K562 (cell line): Measurements from ENCODE around the gene OPCML. TPM values are rescaled to one million over a fixed set of nuclear protein-coding genes. Genes with fewer than 3 reads are reported as not detected.

Source experiments
- ATAC-seq: fragments of 200-7000 bp; cut with Tn5 transposase; 3 replicates; pipeline ENCODE4 v1.9.1; 2020; ENCODE audit warnings: moderate library complexity
- BruUV-seq: library from RNA; stranded (reverse); fragments of 400-500 nt; replicated peaks from 2 replicates; lab custom pipeline; 2021; lab: Mats Ljungman, UMichigan
- CTCF ChIA-PET: fragments of 300-600 bp; formaldehyde crosslinking; extraction: SDS; loops from one replicate; lab custom pipeline; 2021; ENCODE audit warnings: low intra/inter-chr PET ratio; lab: Yijun Ruan, JAX
- POLR2A ChIA-PET: fragments of 300-600, 350-650 bp; sonication (Branson Sonifier 250); formaldehyde crosslinking; extraction: SDS; loops from one replicate; lab custom pipeline; 2021; ENCODE audit warnings: antibody characterized with exemption, inconsistent platforms; lab: Yijun Ruan, JAX
- DNase-seq, 4 experiments: peaks; one replicate each; pipeline versions ENCODE4 v3.0.0 to v3.0.0-alpha.2; 2011 to 2018; ENCODE audit warnings: low spot score in 3 of 4, mixed read lengths in 3 of 4; ENCODE audit errors: extremely low read depth in 1 of 4
- FAIRE-seq: peaks from 2 replicates; lab custom pipeline; 2011; peaks lifted over from hg19 to GRCh38; lab: Jason Lieb, UNC
- H2AFZ ChIP-seq: 2 replicates; pipeline ENCODE4 v1.6.0; 2011; ENCODE audit warnings: low read depth, low read length, control low read depth, inconsistent platforms
- H3K27ac ChIP-seq: fragments of 200-600 bp; 3 replicates; pipeline ENCODE4 v1.8.0; 2011; ENCODE audit warnings: low read depth, mild to moderate bottlenecking, control low read depth, inconsistent platforms, low read length, moderate library complexity, mixed read lengths; ENCODE audit errors: extremely low read depth
- H3K27me3 ChIP-seq, 2 experiments: fragments of 300-600 bp in 1 of 2; 2 replicates in 1 of 2; 3 replicates in 1 of 2; pipeline versions ENCODE4 v1.6.0 to v1.8.0; 2011; ENCODE audit warnings: inconsistent platforms in 2 of 2, low read length in 2 of 2, mild to moderate bottlenecking in 1 of 2, mixed read lengths in 1 of 2, moderate library complexity in 1 of 2; ENCODE audit not compliant: control insufficient read depth in 2 of 2, insufficient read depth in 2 of 2
- H3K36me3 ChIP-seq: fragments of 300-600 bp; 3 replicates; pipeline ENCODE4 v1.8.0; 2011; ENCODE audit warnings: mild to moderate bottlenecking, low read length, inconsistent platforms; ENCODE audit not compliant: control insufficient read depth, insufficient read depth
- H3K4me1 ChIP-seq, 2 experiments: fragments of 200-600 bp in 1 of 2; replicated peaks in 1 of 2; 2 replicates in 1 of 2; 3 replicates in 1 of 2; pipeline versions ENCODE4 v1.5.1 to v1.8.0; 2011; ENCODE audit warnings: inconsistent platforms in 2 of 2, low read length in 2 of 2, mild to moderate bottlenecking in 1 of 2, mixed read lengths in 1 of 2, moderate library complexity in 1 of 2; ENCODE audit not compliant: control insufficient read depth in 2 of 2, insufficient read depth in 2 of 2
- H3K4me2 ChIP-seq: 2 replicates; pipeline ENCODE4 v1.6.1; 2011; ENCODE audit warnings: low read length, control low read depth, inconsistent platforms, mixed read lengths; ENCODE audit not compliant: insufficient read depth
- H3K4me3 ChIP-seq: fragments of 200-600 bp; sonication (generic), shearing (Covaris generic); 2 replicates; pipeline ENCODE4 v1.5.1; 2016; ENCODE audit warnings: control low read depth, inconsistent platforms
- H3K79me2 ChIP-seq: fragments of 200-600 bp; 3 replicates; pipeline ENCODE4 v1.8.0; 2011; ENCODE audit warnings: low read length, inconsistent platforms; ENCODE audit not compliant: control insufficient read depth, insufficient read depth
- H3K9ac ChIP-seq, 2 experiments: 2 replicates each; pipeline versions ENCODE4 v1.6.0 to v1.6.1; 2011; ENCODE audit warnings: low read depth in 2 of 2, low read length in 2 of 2, control low read depth in 1 of 2, inconsistent platforms in 1 of 2, mild to moderate bottlenecking in 1 of 2, mixed read lengths in 1 of 2; ENCODE audit not compliant: insufficient read depth in 1 of 2
- H3K9me1 ChIP-seq: one replicate; pipeline ENCODE4 v1.6.0; 2011; ENCODE audit warnings: inconsistent platforms, mild to moderate bottlenecking, low read length, moderate library complexity; ENCODE audit not compliant: control insufficient read depth, insufficient read depth
- H3K9me3 ChIP-seq: replicated peaks from 2 replicates; pipeline ENCODE4 v1.5.1; 2011; ENCODE audit warnings: low read depth, low read length, inconsistent platforms; ENCODE audit not compliant: control insufficient read depth, insufficient read depth
- H4K20me1 ChIP-seq: replicated peaks from 2 replicates; pipeline ENCODE4 v1.6.1; 2011; ENCODE audit warnings: low read length, inconsistent platforms, mixed read lengths; ENCODE audit not compliant: control insufficient read depth, insufficient read depth
- CBX8 ChIP-seq: fragments of 200-600 bp; sonication (generic); IDR thresholded peaks from 2 replicates; pipeline ENCODE4 v1.6.1; 2012; ENCODE audit warnings: borderline replicate concordance, mixed run types, low read depth, mild to moderate bottlenecking, moderate library complexity, mixed read lengths, low read length, control low read depth, inconsistent platforms; ENCODE audit not compliant: poor library complexity, severe bottlenecking; ENCODE audit errors: extremely low read depth
- CREM ChIP-seq: IDR thresholded peaks from 2 replicates; pipeline ENCODE4 v1.6.1; 2014; ENCODE audit warnings: antibody characterized with exemption, low read depth
- EP300 ChIP-seq: IDR thresholded peaks from 2 replicates; pipeline ENCODE4 v1.6.1; 2012; ENCODE audit warnings: low read length, improper control_type of control experiment
- KLF16 ChIP-seq: IDR thresholded peaks from 2 replicates; pipeline ENCODE4 v1.6.1; 2016; ENCODE audit warnings: antibody characterized with exemption
- NKRF ChIP-seq: fragments of 450-650 bp; IDR thresholded peaks from 2 replicates; pipeline ENCODE4 v1.6.1; 2016; ENCODE audit warnings: borderline replicate concordance
- SMC3 ChIP-seq: conservative IDR thresholded peaks from 2 replicates; pipeline ENCODE4 v1.6.1; 2011; ENCODE audit warnings: low read depth, low read length, improper control_type of control experiment; ENCODE audit not compliant: insufficient read depth
- TGIF2 ChIP-seq: sonication (generic); formaldehyde crosslinking; IDR thresholded peaks from 2 replicates; pipeline ENCODE4 v1.8.1; 2022; ENCODE audit warnings: mild to moderate bottlenecking, missing genetic modification reagents, moderate library complexity
- ZNF583 ChIP-seq: fragments of 250-450 bp; sonication (Bioruptor Pico); IDR thresholded peaks from 2 replicates; pipeline ENCODE4 v1.4.0; 2020
- WGBS: fragments of 100-300 bp; shearing (Covaris generic); methylation state at CpG from one replicate; pipeline ENCODE4 v1.1.6; 2016; ENCODE audit warnings: low coverage, mixed read lengths; ENCODE audit not compliant: insufficient coverage; ENCODE audit errors: missing lambda C conversion rate; 5-methylcytosine and 5-hydroxymethylcytosine counted together
- in situ Hi-C: fragments of 300-500 bp; cut with MboI; formaldehyde crosslinking; loops from 4 replicates; pipeline ENCODE4 v1.15.0; 2018; ENCODE audit warnings: inconsistent platforms, mixed read lengths
- intact Hi-C: fragments of 100-400 bp; cut with micrococcal nuclease; formaldehyde crosslinking; loops from 2 replicates; pipeline ENCODE4 v1.14.2; 2022
- polyA plus RNA-seq, 8 experiments: library from polyadenylated mRNA; depleted of rRNA in 4 of 8; stranded (reverse) in 5 of 8; unstranded in 3 of 8; fragments of >200 nt; fragmentation: Nextera tagmentation in 2 of 8; fragmentation: Illumina TruSeq in 1 of 8; extraction: Ambion mirVana in 2 of 8; extraction: Trizol in 1 of 8; gene quantifications; 2 replicates each; pipeline versions ENCODE4 v1.2.1 to v1.2.3, GENCODE V29; 2011 to 2014; ENCODE audit warnings: inconsistent platforms in 1 of 8, missing spikeins in 1 of 8
- total RNA-seq, 7 experiments: library from RNA; depleted of rRNA in 6 of 7; stranded (reverse); fragments of >200 nt in 6 of 7; fragmentation: Illumina TruSeq in 2 of 7; extraction: Trizol in 2 of 7; gene quantifications; 2 replicates each; pipeline versions ENCODE4 v1.2.1 to v1.2.3, GENCODE V29; 2011 to 2021; ENCODE audit warnings: low replicate concordance in 1 of 7

OPCML gene
- total and polyA plus RNA-seq, 9 of the 15 experiments (the other 6 are each of a cell fraction or from before 2014, with no cell fraction given), result not detected

GRCh38 chr11:133506023-133506422 lies 26.3 kb downstream of the OPCML start (continued):
- no peak for TF ChIP-seq NKRF

GRCh38 chr11:133504906-133505305 lies 27.4 kb downstream of the OPCML start:
- Histone ChIP-seq H3K79me2 (no peaks in the 10 kb centered on the region), H3K4me2 (no peak overlapping the region), H3K36me3 (no peaks in the 10 kb centered on the region), H3K4me1 (no peaks in the 10 kb centered on the region), H3K4me3 (no peak overlapping the region), H2AFZ (no peak overlapping the region), H3K9me3 (no peaks in the 10 kb centered on the region), H4K20me1 (no peaks in the 10 kb centered on the region), H3K9ac (no peak overlapping the region), H3K27me3 (no peaks in the 10 kb centered on the region), H3K27ac (no peak overlapping the region), H3K9me1 (no peaks in the 10 kb centered on the region)
- FAIRE-seq (no peak), DNase-seq (no peak), ATAC-seq (no peak)
- CTCF ChIA-PET, result no interaction called here
- intact Hi-C loops, result no loop called here
- POLR2A ChIA-PET, result no interaction called here
- 3% methylated on average over 8 of the region's 8 CpGs for WGBS
- BruUV-seq, result no TSS peak
- in situ Hi-C loops, result no loop called here
- TF ChIP-seq CREM (no peak), SMC3 (no peak), EP300 (no peak), ZNF583 (CRISPR knock-in tag) (no peak), KLF16 (no peak), TGIF2 (no peak), CBX8 (no peak)
